Heart left ventricle (tissue), 13 donors: ENCODE results near the gene TGM1.

ENCODE experiments used
- CTCF ChIP-seq, 12 donors: fragments of 200-600 bp; sonication (generic) in 4 of 12; IDR thresholded peaks; one replicate each; pipeline versions ENCODE4 v1.5.0 to v1.8.0; 2018 to 2022; ENCODE audit warnings: antibody characterized with exemption in 12 of 12, mild to moderate bottlenecking in 5 of 12
- POLR2A ChIP-seq, 2 donors: fragments of 450-650 bp; IDR thresholded peaks; one replicate each; pipeline ENCODE4 v1.6.1; 2017; ENCODE audit warnings: antibody characterized with exemption in 2 of 2, mild to moderate bottlenecking in 2 of 2, moderate library complexity in 2 of 2
- donor health status: ischemic (EF 13 %, LVEDD 7.1; RV severe dilation, severe dysfunction).
- donor health status: DM: no; HTN: yes; CAD: no.
- donor health status: DM: no; HTN: no; CAD: no.
- donor health status: ischemic (EF 25% LVEDD 6.9; RV normal size, moderate dysfunction).
- donor health status: ischemic (EF 25% LVEDD 5.7; RV mildly dilated, moderate dysfunction).
- donor health status: ischemic (EF 35%, LVEDD 5.7; RV mildly dilated, moderate dysfunction).
- donor health status: nonischemic (EF 11% LVEDD 7.7; RV severe dilation, severe dysfunction).
- donor health status: DM: yes; HTN: yes; CAD: no.
- donor health status: PGD.
- donor health status: ischemic (EF 29% LVEDD 5.4; RV normal size, mild dysfunction).
- donor health status: nonischemic (EF 23%, LVEDD 6.1; RV moderate dilation, normal function).

DNA sequence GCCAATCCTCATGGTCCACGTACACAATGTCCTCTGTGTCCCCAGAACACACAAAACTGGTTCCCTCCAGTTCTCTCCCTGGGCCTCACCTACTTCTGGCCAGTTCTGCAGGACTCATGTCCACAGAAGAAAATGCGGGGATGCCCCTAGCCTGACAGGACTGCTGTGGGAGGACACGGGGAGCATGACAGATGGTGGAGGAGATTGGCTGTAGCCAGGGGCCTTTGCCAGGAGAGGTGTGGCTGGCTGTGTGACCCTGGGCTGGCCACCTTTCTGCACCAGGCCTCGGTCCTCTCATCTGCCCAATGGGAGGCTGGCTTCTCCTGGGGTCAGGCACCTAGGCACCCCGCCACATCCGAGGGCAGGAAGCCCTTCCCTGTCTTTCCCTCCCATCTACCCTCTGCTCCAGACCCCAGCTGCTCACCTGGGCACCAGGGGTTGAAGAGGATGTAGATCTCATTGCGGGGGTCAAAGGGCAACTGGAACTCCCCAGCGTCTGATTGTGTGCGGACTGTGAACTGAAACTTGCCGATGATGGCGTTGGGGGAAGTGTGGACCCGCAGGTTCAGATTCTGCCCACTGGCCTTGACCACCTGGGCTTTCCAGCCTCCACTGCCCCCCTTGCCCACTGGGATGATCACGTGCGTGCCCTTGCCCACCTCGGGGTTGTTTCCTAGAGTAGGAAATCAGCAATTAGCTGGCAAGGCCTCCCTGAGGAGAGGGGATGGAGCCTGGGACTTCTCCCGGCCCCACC lies 2.8 kb downstream of the TGM1 start:
- no peak for TF ChIP-seq POLR2A (IDR thresholded peaks at IDR 0.05)
- no peak for TF ChIP-seq CTCF (IDR thresholded peaks at IDR 0.05)
